Measurements from ENCODE around the gene LRRC42.
"Not testable (repeated sequence)": the region's sequence is repeated elsewhere in the genome, so short reads cannot be mapped to it uniquely, and the experiment has no call there.

The LRRC42 gene

DNA sequence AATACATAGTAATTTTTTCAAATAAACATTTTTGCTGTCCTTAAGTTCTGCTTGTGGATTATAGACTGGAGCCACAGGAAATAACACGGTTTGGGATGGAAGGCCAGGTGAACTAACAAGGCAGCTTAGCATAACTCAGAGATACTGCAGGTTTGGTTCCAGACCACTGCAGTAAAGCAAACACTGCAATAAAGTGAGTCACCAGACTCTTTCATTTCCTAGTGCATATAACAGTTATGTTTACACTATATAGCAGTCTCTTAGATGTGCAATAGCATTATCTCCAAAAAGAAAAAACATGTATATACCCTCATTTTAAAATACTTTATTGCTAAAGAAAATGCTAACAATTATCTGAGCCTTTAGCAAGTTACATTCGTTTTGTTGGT is 22.0 kb downstream of the LRRC42 start:
- no peak for DNase-seq

DNA sequence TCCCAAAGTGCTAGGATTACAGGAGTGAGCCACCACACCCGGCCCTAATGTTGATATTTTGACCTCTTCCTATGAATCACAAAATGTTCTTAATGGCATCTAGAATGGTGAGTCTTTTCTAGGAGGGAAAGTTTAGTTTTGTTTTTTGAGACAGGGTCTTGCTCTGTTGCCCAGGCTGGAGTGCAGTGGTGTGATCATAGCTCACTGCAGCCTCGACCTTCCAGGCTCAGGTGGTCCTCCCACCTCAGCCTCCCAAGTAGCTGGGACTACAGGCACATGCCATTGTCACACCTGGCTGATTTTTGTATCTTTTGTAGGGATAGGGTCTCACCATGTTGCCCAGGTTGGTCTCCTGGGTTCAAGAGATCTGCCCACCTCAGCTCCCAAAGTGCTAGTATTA is 23.2 kb downstream of the LRRC42 start:
- DNase-seq: not testable (repeated sequence)

DNA sequence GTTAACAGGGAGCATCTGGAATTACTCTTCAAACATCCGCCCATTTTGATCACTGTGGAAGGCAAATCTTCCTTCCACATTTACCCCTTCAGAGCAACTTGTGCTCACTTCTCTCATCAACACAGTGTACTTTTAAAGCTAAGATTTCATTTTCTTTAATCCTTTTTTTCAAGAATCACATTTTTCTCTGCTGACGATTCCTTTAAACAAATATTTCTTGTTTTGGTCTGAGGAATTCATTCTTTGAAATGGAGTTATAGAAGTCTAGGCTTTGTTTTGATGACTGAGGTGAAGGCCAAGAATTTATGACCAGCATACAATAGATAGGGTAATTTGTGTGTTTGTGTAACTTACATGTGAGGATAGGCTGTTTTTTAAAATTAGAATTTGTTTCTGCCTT is 25.6 kb downstream of the LRRC42 start:
- DNase-seq: no peak

DNA sequence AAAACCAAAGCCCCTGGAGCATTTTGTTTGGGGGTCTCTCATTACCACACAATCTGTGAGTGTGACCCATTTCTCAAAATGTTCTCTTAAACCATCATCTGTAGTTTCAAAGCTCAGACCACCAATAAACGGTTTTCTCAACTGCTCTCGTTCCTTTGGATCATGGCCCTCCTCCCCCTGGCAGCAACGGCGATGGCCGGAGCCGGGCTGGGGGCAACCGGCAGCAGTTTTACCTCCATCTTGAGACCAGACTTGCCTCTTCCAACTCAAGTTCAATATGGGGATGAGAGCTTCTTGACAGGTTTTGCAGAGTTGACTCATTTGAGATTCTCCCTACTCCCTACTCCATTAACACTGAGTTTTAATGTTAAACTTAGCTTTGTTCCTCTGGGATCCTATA is 29.7 kb downstream of the LRRC42 start:
- no peak for DNase-seq

DNA sequence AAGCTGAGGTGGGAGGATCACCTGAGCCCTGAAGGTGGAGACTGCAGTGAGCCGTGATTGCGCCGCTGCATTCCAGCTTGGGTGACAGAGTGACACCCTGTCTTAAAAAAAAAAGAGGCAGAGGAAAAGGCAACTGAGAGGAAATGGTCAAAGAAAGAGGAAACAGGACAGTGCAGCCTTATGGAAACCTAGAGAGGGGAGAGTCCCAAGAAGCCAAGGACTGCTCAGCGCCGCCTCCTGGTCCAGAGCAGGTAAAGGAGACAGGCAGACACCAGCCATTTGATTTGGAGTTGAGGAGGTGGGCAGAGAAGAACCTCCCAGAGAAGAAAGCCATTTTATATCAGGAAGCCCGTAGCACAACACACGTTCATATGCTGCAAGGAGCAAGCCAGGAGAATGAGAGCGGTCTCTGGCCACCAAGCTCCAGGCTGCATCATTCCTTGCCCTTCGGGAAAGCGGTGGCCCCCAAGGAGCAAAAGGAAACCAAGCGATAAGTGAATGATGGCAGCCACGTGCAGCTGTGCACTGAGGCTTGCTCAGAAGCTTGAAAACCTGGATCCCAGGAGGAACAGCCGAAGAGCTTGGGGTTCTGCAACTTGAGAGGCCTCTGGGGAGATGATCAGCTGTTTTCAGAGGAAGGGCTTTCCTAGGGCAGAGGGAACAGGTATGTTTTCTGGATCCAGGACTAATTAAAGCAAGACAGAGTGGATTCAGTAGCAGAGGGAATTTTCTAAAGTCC is 33.7 kb downstream of the LRRC42 start:
- DNase-seq: no peak

DNA sequence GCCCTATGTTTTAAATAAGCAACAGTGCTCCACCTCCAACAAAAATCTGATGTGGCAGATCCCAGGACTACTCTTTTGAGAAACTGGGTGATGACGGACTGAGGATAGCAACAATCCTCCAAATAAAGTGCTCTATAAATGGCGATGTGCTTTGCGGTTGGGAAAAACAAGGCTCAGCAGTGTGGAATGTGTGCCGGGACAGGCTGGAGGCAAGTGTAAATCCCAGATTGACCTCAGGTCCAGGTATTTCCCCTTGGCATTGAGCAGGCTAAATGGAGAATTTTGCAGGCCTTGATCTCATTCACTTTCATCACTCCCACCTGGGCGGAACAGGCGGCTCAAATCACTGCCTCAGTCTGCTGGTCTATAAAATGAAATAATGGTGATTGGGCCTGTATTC is 35.1 kb downstream of the LRRC42 start:
- DNase-seq: no peak

DNA sequence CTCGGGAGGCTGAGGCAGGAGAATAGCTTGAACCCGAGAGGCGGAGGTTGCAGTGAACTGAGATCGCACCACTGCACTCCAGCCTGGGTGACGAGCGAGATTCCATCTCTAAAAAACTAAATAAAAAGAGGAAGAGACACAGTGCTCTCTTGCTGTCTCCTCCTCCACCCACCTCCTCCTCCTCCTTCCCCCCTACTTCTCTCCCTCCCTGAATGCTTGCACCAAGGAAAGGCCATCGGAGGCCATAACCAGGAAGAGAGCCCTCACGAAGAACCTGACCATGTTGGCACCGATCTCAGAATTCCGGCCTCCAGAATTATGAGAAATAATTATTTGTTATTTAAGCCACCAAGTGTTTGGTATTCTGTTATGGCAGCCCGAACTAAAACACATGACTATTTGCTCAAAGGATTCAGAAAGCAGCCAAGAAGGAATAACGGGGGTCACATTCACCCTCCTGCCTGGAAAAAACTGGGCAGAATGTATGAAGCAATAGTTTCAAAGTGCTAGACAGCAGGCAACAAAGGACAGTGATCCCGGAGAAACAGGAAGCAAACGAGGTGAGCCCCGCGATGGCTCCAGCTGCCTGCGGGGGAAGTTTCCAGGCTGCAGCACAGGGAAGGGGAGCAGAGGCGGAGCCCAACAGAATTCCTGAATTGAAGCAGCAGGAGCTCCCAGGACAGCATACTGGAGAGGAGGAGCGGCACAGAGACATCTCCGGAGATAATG is 36.0 kb downstream of the LRRC42 start:
- DNase-seq: no peak

DNA sequence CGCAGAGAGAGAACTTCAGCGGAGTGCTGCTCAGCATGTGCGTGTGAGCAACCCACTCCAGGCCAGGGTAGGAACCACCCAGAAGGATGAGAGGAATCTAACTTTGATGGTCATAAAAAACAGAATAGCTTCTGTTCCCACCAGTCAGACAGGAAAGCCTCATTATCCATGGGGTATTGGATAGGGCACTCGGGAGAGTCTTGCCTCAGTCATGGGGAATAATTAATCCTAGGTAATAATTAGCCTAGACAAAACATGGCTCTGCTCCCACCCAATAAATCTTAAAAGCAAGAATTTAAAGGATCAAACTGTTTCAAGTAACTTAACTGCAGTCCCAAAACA is 36.6 kb downstream of the LRRC42 start:
- DNase-seq: no peak

DNA sequence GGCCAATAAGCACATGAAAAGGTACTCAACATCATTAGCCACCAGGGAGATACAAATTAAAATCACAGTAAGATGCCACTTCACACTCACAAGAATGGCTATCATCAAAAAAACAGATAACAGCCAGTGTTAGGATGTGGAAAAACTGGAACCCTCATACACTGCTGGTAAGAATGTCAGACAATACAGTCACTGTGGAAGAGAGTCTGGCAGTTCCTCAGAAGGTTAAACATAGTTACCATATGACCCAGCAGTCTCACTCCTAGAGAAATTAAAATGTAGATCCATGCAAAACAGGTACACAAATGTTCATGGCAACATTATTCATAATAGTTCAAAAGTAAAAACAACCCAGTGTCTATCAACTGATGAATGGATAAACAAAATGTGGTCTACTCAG is 38.6 kb downstream of the LRRC42 start:
- no peak for DNase-seq

DNA sequence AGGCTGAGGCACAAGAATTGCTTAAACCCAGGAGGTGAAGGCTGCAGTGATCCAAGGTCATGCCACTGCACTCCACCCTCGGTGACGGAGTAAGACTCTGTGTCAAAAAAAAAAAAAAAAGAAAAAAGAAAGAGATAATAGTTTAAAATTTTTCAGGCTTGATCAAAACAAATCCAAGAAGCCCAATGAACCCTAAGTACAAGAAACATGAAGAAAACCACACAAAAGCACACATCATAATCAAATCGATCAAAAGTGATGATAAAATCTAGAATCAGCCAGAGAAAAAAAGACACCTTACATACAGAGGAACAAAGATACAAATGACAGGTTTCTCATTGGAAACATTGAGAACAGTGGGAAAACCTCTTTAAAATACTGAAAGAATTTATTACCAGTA is 40.3 kb downstream of the LRRC42 start:
- no peak for DNase-seq

DNA sequence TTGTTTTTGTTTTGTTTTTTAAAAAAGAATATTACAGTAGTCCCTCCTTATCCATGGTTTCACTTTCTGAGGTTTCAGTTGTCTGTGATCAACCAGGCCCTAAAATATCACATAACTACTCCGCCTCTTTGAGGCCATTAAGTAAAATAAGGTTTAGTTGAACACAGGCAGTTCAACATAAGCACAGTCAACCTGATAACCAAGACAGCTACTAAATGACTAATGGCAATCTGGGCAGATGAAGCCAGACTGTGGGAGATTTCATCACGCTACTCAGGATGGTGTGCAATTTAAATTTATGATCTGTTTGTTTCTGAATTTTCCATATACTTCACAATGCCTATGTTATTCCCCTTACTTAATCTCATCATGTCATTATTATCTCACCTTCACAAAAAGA is 41.7 kb downstream of the LRRC42 start:
- DNase-seq: no peak

DNA sequence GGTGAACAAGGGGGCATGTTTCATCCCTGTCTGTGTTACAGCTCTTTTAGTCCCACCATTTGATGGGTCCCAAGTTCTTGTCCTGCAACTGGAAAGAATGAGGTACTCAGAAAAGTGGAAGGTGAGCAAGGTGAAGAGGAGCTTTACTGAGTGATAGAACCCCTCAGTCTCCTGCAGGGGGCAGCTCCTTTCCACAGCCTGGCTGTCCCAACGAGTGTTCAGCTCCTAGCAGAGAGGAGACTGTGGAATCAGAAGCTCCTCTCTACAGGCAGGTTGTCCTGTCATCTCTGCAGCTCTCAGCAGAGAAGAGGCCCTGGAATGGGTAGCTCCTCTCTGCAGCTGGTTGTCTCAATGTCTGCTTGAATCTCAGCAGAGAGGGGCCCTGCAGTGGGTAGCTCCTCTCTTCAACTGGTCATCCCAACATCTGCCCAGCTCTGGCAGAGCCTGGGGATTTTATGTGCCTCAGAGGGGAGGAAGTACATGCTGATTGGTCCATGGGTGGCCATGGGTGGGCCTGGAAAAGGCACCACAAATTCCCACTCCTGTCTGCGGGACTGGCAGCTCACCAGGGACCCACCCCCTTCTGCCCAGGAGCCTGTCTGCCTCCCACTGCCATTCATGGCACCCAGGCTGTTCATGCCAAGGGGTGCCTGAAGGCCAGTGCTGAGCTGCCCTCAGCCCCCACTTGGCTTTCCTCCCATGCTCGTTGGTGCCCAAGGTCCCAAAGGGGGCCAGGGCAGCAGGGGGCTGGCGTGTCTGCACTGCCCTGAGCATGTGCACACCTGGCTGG is 46.1 kb downstream of the LRRC42 start:
- DNase-seq: no peak

DNA sequence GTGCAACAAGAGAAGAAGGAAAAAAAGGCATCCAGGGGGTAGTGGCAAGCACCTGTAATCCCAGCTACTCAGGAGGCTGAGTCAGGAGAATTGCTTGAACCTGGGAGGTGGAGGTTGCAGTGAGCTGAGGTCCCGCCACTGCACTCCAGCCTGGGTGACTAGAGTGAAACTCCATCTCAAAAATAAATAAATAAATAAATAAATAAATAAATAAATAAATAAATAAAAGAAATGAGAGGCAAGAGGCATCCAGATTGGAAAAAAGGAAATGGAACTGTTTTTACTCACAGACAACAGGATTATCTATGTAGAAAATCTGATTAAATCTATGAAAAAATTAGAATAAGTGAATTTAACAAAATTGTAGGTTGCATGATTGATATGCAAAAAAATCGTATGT is 48.4 kb downstream of the LRRC42 start:
- not testable (repeated sequence) for DNase-seq

DNA sequence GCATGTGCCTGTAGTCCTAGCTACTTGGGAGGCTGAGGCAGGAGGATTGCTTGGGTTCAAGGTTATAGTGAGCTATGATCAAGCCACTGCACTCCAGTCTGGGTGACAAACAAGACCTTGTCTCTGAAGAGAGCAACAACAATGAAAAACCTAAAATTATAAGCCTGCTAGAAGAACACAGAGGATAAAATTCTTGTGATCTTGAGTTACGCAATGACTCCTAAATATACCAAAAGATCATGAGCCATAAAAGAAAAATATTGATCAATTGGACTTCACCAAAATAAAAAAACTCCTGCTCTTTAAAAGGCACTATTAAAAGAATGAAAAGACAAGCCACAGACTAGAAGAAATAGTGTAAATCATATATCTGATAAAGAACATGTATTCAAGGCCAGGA is 49.5 kb downstream of the LRRC42 start:
- DNase-seq: no peak

DNA sequence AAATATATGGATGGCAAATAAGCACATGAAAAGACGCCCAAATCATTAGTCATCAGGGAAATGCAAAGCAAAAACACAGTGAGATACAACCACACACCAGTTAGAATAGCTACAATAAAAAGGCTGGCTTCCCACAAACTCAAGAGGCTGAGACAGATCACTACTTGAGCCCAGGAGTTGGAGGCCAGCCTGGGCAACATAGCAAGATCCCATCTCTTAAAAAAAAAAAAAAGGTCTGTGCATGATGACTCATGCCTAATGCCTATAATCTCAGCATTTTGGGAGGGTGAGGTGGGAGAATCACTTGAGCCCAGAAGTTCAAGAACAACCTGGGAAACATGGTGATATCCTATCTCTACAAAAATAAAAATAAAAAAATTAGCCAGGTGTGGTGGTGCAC is 52.1 kb downstream of the LRRC42 start:
- no peak for DNase-seq

DNA sequence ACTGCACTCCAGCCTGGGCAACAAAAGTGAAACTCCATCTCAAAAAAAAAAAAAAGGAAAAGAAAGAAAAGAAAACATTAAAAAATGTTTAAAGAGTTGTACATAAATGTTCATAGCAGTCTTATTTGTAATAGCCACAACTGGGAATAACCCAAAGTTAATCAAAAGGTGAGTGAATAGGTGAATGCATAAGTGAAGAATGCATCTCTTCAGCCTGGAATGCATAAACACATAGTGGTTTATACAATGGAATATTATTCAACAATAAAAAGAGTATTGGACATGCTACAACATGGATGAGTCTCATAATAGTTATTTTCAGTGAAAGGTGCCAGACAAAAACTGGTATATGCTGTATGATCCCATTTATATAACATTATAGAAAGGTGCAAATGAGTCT is 53.8 kb downstream of the LRRC42 start:
- DNase-seq: no peak

DNA sequence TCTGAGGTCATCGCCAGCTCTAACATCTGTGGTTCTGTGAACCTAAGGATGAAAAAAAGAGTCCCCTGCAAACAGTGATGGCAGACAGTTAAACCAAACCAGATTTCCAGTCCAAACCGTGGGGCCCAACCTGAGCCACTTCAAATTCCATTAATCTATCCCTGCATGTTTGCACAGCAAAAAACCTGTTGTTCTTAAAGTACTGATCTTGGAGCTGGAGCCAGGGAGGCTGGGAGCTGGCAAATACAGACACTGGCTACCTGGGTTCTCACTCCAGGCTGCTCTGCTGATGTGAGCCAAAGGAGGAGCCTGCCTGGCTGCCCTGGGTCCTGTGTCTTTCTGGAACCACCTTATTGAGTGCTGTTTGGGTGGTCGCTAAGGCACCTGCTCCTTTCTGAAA is 55.4 kb downstream of the LRRC42 start:
- no peak for DNase-seq

DNA sequence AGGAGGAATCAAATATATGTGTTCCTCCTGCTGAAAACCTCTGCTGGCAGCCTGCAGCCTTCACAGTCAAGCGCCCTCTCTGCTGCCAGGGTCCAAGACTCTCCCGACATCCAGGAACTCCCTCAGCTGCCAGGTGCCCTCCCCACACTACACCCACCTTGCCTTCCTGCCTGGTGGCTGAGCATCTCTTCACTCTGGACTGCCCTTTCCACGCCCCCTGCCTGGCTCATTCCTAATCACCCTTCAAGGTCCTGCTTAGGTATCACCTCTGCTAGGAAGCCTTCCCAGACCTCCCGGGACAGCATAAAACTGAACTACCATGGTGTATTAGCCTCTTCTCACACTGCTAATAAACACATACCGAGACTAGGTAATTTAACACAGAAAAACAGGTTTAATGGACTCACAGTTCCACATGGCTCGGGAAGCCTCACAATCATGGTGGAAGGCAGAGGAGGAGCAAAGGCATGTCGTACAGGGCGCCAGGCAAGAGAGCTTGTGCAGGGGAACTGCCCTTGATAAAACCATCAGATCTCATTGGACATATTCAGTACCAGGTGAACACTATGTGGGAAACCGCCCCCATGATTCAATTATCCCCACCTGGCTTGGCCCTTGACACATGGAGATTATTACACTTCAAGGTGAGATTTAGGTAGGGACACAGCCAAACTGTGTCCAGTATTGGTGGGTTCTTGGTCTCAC is 56.5 kb downstream of the LRRC42 start:
- no peak for DNase-seq

DNA sequence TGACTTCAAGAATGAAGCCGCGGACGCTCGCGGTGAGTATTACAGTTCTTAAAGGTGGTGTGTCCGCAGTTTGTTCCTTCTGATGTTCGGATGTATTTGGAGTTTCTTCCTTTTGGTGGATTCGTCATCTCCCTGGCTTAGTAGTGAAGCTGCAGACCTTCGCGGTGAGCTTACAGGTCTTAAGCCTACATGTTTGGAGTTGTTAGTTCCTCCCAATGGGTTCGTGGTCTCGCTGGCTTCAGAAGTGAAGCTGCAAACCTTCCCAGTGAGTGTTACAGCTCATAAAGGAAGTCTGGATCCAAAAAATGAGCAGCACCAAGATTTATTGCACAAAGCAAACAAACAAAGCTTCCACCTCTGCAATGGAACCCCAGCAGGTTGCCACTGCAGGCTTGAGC is 57.1 kb downstream of the LRRC42 start:
- no peak for DNase-seq

DNA sequence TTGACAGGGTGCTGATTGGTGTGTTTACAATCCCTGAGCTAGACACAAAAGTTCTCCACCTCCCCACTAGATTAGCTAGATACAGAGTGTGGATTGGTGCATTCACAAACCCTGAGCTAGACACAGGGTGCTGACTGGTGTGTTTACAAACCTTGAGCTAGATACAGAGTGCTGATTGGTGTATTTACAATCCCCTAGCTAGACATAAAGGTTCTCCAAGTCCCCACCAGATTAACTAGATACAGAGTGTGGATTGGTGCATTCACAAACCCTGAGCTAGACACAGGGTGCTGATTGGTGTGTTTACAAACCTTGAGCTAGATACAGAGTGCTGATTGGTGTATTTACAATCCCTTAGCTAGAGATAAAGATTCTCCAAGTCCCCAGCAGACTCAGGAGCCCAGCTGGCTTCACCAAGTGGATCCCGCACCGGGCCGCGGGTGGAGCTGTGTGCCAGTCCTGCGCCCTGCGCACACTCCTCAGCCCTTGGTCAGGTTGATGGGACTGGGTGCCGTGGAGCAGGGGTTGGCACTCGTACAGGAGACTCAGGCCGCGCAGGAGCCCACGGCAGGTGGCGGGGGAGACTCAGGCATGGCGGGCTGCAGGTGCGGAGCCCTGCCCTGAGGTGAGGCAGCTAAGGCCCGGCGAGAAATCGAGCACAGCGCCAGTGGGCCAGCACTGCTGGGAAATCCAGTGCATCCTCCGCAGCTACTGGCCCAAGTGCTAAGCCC is 57.8 kb downstream of the LRRC42 start:
- not testable (repeated sequence) for DNase-seq

DNA sequence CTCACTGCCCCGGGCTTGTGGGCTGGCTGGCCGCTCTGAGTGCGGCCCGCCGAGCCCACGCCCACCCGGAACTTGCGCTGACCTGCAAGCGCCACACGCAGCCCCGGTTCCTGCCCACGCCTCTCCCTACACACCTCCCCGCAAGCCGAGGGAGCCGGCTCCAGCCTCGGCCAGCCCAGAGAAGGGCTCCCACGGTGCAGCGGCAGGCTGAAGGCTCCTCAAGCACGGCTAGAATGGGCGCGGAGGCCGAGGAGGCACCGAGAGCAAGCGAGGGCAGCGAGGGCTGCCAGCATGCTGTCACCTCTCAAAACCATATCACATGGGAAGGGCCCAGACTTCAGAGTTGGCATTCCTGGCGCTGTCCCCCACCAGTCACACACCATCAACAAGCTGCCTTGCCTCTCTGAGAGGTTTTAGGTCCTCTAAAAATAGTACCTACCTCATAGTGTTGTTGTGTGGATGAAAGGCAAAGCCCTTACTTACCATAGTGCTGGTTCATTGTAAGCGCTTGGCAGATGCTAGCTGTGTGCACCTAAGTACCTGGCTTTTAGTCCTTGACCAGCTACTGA is 58.4 kb downstream of the LRRC42 start:
- no peak for DNase-seq

DNA sequence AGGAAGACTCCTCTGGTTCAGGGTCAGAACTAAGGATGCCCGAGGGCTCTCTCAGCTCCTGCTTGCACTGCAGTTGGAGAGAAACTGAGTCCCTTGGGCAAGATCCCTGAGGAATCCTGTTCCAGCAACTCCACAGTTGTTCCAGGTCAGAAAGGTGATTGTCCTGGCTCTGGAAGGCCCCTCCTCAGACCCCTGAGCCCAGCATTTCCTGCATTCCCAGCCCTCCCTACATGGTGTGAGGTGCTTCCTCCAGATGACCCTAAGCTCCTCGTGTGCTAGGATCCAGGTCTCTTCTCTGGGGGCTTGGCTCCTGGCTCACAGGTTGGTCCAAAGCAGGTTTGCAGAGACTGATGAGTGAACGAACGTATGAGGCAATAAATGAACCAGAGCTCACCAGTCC is 60.4 kb downstream of the LRRC42 start:
- no peak for DNase-seq

Measured in KG1 (cell line).